Measurements from ENCODE around the gene RNLS. TPM values are rescaled to one million over a fixed set of nuclear protein-coding genes. Genes with fewer than 3 reads are reported as not detected.

RNLS gene
- total and polyA plus RNA-seq, 2 of the 8 experiments (the other 6 are each of a cell fraction or from before 2014, with no cell fraction given): 7.5 to 12.7 TPM

DNA sequence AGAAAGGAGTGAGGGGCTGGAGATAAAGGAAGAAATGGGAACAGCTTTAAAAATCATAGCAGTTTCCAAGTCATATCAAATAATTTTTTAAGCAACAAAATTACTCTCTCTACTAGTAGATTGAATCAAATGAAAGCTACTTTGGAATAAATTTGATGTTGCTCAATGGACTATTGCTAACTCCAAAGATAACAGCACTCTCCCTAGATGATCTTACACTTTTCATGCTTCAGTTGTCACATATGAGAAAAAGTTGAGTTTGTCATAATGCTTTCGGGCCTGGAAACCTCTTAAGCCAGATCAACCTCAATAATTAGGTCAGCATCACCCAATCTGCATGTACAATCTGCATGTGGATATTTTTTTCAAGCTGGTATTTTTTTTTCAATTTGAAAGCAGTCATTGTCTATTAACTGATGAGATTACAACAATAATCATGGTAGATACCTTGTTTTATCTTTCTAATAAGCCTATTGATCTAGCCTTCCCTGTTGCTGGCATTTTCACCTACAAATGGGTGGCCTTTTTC lies 34.7 kb upstream of the RNLS start (continued):
- TF ChIP-seq KDM5A (IDR thresholded peaks at IDR 0.05; ENCODE audit: low read length) (no peak), BCL11A (IDR thresholded peaks at IDR 0.05; ENCODE audit: low read depth in 2 of 2, low read length in 2 of 2) (no peak), TCF12 (IDR thresholded peaks at IDR 0.05; ENCODE audit: low read depth, low read length) (no peak)
